ENCODE measurements around the gene RPS6KB1.
"Not testable (repeated sequence)": the region's sequence is repeated elsewhere in the genome, so short reads cannot be mapped to it uniquely, and the experiment has no call there.

Gene RPS6KB1

DNA sequence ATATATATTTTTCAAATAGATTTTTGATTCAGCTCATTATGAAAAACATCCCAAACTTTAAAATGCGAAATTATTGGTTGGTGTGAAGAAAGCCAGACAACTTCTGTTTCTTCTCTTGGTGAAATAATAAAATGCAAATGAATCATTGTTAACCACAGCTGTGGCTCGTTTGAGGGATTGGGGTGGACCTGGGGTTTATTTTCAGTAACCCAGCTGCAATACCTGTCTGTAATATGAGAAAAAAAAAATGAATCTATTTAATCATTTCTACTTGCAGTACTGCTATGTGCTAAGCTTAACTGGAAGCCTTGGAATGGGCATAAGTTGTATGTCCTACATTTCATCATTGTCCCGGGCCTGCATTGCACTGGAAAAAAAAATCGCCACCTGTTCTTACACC lies 54.4 kb downstream of the RPS6KB1 start:
- not testable (repeated sequence) for DNase-seq

DNA sequence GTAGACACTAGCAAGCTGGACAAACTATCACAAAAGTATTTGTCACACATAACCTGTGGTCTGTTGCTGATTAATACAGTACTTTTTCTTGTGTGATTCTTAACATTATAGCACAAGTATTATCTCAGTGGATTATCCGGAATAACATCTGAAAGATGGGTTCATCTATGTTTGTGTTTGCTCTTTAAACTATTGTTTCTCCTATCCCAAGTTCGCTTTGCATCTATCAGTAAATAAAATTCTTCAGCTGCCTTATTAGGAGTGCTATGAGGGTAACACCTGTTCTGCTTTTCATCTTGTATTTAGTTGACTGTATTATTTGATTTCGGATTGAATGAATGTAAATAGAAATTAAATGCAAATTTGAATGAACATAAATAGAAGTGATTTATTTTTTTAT lies 57.1 kb downstream of the RPS6KB1 start:
- DNase-seq, result no peak

DNA sequence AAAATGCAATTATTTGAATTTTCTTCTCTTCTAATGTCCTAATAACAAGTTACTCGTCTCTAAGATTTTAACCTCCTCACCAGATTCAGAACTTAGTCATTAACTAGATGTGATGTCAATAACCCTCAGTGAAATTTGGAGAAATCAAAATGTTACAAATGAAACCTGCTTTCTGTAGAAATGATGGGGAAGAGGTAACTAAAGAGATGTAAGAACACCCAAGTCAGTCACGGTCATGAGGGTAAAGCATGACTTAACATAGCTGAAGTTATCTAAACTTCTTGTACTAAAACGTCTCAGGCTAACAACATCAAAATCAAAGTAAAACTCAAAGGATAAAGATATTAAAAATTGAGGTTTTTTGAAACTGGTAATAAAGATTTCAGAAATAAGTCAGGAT lies 61.9 kb downstream of the RPS6KB1 start:
- no peak for DNase-seq

DNA sequence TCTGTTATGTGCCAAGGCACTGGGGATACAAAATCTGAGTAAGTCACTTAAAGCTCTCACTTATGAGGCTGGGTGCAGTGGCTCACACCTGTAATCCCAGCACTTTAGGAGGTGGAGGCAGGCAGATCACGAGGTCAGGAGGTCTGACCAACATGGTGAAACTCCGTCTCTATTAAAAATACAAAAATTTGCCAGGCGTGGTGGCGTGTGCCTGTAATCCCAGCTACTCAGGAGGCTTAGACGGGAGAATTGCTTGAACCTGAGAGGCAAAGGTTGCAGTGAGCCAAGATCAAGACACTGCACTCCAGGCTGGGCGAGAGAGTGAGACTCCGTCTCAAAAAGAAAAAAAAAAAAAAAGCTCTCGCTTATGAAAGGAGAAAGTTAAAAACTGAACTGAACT lies 66.7 kb downstream of the RPS6KB1 start:
- not testable (repeated sequence) for DNase-seq

DNA sequence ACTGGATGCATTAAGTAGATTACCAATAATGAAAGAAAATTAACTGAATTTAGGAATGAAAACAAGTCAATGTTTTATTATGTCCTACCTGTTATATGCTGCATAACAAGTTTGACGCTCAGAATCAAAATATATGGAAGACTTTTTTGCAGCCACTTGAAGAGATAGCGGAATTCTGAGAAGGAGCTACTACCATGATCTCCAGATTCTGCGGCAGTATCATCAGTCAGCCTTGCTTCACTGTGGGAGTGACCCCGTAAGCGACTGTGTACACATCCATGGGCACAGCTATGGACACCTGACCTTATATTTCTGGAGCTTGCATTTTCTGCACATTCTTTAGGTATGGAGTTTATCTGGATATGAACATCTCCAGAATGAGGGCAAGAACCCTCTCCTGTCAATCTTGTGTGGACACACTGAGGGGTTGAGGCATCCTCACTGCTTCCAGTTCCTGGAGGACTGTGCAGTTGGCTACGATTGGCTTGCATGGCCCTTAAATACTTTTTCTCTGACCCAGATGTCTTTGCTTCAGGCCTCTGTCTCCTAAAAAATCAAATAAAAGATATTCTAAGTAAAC lies 69.9 kb downstream of the RPS6KB1 start:
- DNase-seq, result no peak

DNA sequence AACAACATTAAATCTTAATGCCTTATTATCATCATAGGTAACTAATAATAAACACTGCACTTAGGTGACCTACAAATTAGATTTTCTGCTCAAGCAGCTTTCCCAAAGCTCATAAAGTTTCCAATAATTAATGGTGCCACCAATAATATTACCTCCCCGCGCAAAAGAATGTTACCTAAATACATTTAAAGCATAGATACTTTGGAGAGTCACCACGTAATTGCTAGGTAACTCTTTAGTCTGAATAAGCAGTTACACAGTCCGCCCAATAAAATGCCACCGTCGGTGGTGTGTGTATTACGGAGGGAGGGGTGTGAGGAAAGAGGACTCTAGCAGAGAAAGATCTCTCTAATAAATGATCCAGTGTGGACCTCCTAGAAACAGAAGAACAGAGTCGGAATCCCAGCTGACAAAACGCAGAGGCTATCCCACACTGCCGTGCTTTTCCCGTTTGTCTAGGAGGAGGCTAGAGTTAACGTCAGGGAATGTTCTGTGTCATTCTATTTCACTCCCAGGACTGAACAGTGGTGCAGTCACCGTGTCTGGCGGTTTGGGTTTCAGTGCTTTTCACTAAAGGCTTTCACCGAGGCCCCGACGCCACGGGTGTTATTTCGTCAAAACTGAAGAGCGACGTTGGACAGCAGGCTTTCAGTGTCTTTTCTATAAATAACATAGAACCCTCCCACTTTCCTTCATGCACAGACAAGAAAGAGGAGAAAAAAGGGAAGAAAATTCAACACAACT lies 71.0 kb downstream of the RPS6KB1 start:
- DNase-seq, result peak; percentile 63

DNA sequence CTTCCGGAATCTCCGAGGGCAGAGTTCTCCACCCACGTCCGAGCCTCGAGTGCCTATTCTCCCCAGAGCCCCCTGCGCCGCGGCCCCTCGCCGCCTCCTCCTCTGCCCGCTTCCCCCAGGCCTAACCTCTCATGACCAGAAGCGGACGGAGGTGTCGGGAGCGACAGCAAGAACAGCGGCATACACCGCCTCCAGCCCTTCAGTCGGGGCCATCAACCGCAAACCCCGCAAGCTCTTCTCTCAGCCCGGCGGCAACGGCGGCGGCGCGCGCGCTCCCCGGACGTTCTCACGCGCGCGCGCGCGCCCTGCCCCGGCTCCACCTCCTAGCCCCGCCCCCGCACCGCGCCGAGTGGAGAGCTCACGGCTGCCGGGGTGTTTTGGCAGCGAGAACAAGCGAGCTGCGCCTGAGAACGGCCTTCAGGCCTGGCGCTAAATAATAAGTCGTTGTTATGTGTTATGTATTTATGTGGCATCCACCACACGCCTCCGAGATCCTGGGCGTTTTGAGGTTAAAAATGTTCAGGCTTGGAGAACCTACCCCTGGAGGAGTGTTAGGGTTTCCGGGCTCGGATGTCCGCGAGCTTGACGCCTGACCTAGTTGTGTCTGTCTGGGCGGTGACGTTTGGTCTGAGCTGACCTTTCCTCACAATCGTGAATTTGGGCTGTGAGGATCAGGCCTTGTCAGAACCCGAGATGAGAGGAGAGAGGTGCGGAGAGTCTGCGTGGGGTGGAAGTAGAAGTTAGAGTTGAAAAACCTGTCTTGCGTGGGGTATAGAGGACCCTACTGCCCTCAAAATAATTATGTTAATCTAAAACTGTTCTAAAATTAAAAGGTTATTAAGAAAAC lies 71.8 kb downstream of the RPS6KB1 start, which contains the start of gene RNFT1:
Gene RNFT1, minus strand, starts transcription at position 259 of the 847 bp plus-strand sequence. Its CDS starts 77 bp downstream, at position 182.
- DNase-seq, result peak; percentile 94

DNA sequence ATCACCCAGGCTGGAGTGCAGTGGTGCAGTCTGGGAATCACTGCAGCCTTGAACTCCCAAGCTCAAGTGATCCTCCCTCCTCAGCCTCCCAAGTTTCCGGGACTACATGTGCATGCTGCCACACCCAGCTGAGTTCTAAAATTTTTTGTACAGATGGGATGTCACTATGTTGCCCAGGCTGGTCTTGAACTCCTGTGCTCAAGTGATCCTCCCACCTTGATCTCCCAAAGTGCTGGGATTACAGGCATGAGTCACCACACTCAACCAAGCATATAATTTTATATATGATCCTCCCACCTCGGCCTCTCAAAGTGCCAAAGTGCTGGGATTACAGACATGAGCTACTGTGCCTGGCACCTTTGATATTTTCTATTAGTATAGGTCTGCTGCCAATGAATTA lies 78.8 kb downstream of the RPS6KB1 start:
- not testable (repeated sequence) for DNase-seq

DNA sequence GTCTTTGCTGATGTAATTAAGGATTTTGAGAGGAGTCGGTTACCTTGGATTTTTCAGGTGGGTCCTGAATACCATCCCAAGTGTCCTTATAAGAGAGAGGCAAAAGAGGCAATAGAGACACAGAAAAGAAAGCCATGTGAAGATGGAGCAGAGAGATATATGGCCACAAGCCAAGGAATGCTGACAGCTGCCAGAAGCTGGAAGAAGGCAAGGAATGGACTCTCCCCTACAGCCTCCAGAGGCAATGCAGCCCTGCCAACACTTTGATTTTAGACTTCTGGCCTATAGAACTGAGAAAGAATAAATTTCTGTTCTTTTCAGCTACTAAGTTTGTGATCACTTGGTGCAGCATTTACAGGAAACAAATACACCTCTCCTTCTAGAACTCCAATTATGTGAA lies 79.9 kb downstream of the RPS6KB1 start:
- DNase-seq, result no peak

DNA sequence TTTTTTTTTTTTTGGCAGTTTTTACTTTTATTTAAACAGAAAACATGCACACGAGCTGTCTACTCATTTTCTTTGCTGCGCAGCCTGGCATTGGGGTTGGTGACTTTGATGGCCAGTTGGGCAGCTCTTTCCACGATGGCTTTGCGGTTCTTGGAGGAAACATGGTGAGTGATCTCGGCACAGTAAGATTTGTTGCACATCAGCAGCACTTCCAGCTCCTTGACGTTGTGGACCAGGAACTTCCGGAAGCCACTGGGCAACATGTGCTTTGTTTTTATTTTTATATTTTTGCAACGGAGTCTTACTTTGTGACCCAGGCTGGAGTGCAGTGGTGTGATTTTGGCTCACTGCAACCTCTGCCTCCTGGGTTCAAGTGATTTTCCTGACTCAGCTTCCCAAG lies 80.6 kb downstream of the RPS6KB1 start:
- DNase-seq, result not testable (repeated sequence)

DNA sequence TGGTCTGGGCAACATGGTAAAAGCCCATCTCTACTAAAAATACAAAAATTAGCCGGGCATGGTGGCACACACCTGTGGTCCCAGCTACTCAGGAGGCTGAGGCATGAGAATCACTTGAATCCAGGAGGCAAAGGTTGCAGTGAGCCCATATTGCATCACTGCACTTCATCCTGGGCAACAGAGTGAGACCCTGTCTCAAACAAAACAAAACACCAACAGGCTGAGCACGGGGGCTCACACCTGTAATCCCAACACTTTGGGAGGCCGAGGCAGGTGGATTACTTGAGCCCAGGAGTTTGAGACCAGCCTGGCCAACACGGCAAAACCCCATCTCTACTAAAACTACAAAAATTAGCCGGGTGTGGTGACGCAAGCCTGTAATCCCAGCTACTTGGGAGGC lies 82.2 kb downstream of the RPS6KB1 start:
- not testable (repeated sequence) for DNase-seq

DNA sequence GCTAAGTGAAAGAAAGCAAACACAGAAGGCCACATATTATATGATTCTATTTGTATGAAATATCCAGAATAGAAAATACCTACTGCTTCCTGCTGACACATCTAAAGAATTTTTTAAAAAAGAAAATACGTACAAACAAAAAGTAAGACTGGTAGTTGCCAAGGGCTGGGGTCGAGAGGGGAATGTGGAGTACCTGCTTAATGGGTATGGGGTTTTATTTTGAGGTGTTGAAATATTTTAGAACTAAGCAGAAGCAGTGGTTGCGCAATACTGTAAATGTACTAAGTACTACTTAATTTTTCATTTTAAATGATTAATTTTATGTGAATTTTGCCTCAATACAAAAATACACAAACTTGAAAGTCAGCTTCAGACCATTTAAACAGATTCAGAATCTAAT lies 103.7 kb downstream of the RPS6KB1 start:
- not testable (repeated sequence) for DNase-seq
